HG03025 (cell line): ENCODE measurements around the gene SENP2.
"Not testable (repeated sequence)": the region's sequence is repeated elsewhere in the genome, so short reads cannot be mapped to it uniquely, and the experiment has no call there.

Source experiments
- ATAC-seq: cut with Tn5 transposase; IDR thresholded peaks from one replicate; pipeline ENCODE4 v1.9.1; 2021; ENCODE audit warnings: mild to moderate bottlenecking, moderate library complexity; ENCODE audit not compliant: unreplicated experiment, low FRiP score

Gene SENP2

GRCh38 chr3:185584686-185585085 is 1.4 kb upstream of the SENP2 start:
- no peak for ATAC-seq

GRCh38 chr3:185585518-185585858 is 607 bp upstream of the SENP2 start:
- no peak for ATAC-seq

- no peak for ATAC-seq
These were observed 568 bp downstream of the SENP2 start for GRCh38 chr3:185586686-185587039.

- ATAC-seq = no peak
These were observed 8.0 kb downstream of the SENP2 start for GRCh38 chr3:185594073-185594472.

- ATAC-seq = no peak
These were observed 9.4 kb downstream of the SENP2 start for GRCh38 chr3:185595526-185595925.

DNA sequence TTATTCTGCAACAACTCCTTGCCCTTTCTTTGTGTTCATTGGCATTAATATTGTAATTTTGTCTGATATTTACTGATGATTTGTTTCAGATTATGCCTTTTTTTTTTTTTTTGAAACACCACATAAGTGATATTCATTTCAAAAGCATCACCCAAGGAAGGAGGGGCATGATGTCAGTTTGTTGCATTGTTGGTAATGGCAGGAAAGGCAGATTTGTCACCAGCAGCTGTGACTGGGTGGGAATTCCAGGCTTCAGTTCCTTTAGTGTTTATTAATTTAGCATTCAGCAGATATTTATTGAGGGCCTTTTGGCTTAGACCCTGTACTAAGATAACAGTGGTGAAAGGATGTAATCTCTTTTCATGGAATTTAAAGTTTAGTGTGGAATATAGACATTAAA is 19.5 kb downstream of the SENP2 start:
- ATAC-seq = no peak

GRCh38 chr3:185606196-185606595 is 20.1 kb downstream of the SENP2 start:
- no peak for ATAC-seq

GRCh38 chr3:185613016-185613415 is 26.9 kb downstream of the SENP2 start:
- ATAC-seq = no peak

GRCh38 chr3:185623939-185624665 is 38.0 kb downstream of the SENP2 start:
- no peak for ATAC-seq

- no peak for ATAC-seq
These were observed 39.7 kb downstream of the SENP2 start for GRCh38 chr3:185625784-185626183.

DNA sequence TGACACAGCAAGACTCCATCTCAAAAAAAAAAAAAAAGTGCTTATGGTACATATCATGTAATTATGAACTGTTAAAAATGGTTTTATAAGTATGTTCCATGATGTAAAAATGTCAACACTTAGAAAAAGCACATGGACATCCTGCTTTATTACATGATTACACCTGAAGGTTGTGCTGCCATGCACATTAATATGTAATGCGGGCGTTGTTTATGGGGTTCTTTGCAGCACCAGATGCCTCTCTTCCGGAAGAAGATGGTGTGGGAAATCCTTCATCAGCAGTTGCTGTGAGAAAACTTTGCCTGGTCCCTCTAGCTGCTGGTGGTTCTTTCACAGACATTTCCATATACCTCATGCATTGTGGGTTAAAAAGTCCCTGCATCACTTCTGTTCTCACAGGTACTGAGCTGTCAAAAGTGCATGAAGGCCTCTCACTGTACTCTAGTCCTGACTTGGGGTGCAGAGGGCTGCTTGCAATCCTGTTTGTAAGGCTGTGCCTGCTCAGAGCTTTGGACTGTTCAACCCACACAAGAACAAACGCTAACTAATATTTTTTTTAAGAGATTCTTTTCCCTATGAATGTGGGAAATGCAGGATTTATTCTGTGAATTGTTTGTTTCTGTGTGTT is 43.6 kb downstream of the SENP2 start:
- no peak for ATAC-seq

DNA sequence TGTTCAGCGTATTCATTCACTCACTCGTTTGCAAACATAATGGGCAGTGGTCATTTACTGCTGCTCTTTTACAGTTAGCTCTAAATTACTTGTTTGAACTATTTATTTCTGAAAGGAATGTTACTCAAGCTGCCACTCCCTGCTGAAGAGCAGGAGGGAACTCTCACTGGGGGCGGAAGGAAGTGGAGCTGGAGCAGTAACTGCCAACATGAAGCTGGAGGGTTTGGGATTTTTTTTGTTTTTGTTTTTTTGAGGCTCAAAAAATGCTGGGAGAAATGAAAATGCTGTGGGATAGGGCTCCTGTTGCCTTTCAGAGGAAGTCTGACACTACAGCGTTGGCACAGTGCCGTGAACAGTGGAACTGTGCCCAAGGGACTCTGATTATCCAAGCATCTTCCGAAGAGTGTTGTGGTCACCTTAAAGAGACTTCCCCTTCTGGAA is 44.1 kb downstream of the SENP2 start:
- no peak for ATAC-seq

- ATAC-seq = no peak
These were observed 45.0 kb downstream of the SENP2 start for GRCh38 chr3:185631108-185631507.

GRCh38 chr3:185631508-185632206 is 45.6 kb downstream of the SENP2 start:
- no peak for ATAC-seq

DNA sequence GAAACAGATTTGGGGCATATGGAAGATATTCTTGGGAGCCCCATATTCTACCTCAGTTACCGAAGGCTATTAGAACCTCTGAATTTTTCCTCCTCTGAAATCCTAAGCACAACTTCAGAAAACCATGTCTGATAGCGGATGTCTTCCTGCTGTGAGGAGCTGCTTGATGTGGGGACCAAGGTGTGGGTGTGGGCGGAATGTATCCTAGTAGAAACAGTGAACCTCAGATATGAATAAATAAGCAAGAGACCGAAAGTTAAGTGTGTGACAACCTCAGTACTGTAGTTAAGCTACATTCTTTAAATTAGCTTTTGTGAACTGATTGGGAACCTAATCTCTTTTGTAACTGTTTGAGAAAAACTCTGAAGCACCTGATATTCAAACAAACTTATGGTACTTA is 46.9 kb downstream of the SENP2 start:
- no peak for ATAC-seq

DNA sequence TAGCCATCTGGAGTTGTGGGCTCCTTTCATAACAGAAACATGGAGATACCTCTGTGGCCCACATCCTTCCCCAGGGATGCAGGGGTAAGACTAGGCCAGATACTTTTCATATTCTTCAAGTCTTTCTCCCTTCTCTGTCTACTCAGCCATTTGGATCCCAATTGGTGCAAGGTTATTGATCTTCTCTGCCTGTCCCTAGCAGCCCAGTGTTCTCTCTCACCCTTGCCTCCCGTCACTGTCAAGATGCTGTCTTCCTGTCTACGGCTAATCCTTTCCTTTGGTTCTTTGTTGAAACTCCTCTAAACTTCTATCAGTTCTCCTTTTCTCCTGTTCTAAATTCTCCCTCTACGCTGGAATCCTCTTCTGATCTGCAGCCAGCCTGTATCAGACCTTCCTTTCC is 51.3 kb downstream of the SENP2 start:
- ATAC-seq = no peak

- not testable (repeated sequence) for ATAC-seq
These were observed 52.6 kb downstream of the SENP2 start for GRCh38 chr3:185638651-185639050.

- ATAC-seq = no peak
These were observed 53.6 kb downstream of the SENP2 start for GRCh38 chr3:185639632-185640206.

DNA sequence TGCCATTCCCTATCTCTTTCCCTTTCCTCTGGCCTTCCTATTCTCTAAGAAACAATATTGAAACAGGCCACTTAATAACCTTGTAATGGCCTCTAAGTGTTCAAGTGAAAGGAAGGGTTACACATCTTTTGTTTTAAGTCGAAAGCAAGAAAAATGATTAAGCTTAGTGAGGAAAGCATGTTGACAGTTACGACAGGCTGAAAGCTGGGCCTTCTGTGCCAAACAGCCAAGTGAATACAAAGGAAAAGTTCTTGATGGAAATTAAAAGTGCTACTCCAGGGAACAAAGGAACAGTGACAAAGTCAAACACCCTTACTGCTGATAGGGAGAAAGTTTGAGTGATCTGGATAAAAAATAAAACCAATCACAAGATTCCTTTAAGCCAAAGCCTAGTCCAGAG is 54.2 kb downstream of the SENP2 start:
- ATAC-seq = no peak

DNA sequence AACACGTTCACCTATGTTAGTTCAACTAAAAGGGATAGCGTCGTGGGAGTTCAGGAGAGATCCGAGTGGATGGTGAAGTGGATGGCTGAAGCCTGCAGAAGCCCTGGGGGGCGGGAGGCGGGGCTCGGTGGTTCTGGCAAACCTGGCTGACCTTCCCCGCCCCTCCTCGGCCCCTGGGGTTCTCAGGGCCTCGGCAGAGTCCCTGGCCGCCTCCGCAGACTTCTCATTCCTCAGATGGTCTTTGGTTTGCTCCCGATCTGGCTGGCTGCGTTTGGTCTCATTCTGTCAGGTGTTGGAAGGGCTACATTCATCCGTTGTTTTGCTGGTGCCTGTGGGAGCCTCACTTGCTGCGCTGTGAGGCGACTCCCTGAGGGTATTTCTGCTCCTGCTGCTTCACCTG is 59.1 kb downstream of the SENP2 start:
- not testable (repeated sequence) for ATAC-seq

- no peak for ATAC-seq
These were observed 59.7 kb downstream of the SENP2 start for GRCh38 chr3:185645596-185646381.
